T follicular helper cell (primary cell): Measurements from ENCODE around the gene PHLDA2.
"Not testable (repeated sequence)": the region's sequence is repeated elsewhere in the genome, so short reads cannot be mapped to it uniquely, and the experiment has no call there.

Source experiments
- DNase-seq: peaks from one replicate; pipeline ENCODE4 v3.0.0-alpha.2; 2020; ENCODE audit warnings: low read depth

PHLDA2 gene

GRCh38 chr11:2945031-2945756, 16.0 kb upstream of the PHLDA2 start:
- DNase-seq = no peak

GRCh38 chr11:2944530-2944929, 15.3 kb upstream of the PHLDA2 start:
- DNase-seq = no peak

DNA sequence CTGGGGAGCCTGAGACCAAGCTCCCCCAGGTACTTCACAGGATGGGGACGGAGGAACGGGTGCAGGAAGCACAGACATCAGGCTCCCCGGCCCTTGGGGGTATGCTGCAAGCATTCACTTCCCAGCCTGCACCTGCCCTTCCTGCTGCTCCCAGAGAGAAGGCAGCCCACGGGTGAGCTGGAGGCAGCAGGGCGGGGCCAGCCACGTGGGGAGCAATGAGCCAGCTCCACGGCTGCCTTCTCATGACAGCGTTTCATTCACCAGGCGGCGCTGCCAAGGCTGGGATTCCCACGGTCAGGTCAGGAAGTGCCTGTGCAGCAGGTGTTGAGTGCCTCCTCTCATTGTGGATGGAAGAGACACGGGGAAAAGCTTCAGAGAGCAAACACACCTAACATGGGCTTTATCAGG, 14.5 kb upstream of the PHLDA2 start:
- DNase-seq = no peak

GRCh38 chr11:2942872-2943710, 13.9 kb upstream of the PHLDA2 start:
- DNase-seq = no peak

DNA sequence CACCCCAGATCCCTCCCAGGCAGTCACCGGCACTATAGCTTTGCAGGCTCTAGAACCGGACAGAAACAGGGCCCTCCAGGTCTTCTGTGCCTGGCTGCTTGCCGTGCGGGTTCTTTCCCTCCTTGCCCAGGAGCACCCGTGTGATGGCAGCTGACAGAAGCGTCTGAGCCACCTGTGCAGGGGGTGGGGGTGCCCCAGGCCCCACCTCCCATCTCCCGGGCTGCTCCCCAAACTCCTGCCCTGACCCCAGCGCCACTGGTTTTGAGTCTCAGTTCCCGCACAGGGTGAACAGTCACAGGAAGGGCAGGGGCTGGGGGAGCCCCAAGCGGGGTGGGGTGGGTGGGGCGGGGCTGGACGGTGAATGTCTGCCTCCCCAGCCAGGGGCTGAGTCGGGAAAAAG, 13.2 kb upstream of the PHLDA2 start:
- no peak for DNase-seq

DNA sequence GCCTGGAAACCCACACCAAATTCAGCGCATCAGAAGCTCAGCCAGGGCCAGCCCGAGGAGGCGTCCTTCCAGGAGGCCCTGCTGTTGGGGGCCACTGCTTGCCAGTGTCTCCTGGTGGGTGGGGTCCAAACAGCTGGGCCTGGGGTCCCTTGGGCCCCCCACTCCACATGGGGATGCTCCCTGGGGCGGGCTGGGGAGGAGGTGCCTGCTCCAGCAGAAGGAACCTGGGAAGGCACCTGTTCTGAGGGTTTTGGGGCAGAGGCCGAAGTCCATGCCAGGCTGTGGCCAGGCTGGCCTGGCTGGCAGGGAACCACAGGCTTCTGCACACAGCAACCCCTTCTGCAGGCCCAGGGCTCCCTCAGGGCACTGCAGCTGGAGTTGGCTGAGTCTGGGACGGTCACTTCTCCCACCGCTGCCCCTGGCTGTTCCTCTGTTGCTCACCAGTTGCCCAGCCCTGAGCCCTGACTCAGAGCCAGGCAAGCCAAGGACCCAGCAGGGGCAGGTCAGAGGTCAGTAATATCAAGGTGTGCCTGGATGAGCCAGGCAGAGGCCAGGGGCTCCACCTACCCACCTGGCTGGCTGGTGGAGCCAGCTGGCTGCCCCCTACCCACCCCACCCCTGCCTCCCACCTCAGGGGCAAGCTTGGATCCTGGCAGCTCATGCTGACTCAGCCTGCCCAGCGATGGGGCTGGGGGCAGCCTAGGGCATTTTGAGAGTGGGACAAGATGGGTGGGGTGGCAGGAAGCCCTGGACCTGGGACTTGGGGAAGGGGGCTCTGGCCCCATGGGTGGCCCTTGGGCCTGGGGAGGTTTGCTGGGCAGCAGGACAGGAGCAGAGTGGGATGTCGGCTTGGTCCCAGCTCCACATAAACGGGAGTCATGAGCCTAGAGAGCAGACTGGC, 12.0 kb upstream of the PHLDA2 start:
- DNase-seq = no peak

- no peak for DNase-seq
Measured at GRCh38 chr11:2940147-2940920, 11.1 kb upstream of the PHLDA2 start.

DNA sequence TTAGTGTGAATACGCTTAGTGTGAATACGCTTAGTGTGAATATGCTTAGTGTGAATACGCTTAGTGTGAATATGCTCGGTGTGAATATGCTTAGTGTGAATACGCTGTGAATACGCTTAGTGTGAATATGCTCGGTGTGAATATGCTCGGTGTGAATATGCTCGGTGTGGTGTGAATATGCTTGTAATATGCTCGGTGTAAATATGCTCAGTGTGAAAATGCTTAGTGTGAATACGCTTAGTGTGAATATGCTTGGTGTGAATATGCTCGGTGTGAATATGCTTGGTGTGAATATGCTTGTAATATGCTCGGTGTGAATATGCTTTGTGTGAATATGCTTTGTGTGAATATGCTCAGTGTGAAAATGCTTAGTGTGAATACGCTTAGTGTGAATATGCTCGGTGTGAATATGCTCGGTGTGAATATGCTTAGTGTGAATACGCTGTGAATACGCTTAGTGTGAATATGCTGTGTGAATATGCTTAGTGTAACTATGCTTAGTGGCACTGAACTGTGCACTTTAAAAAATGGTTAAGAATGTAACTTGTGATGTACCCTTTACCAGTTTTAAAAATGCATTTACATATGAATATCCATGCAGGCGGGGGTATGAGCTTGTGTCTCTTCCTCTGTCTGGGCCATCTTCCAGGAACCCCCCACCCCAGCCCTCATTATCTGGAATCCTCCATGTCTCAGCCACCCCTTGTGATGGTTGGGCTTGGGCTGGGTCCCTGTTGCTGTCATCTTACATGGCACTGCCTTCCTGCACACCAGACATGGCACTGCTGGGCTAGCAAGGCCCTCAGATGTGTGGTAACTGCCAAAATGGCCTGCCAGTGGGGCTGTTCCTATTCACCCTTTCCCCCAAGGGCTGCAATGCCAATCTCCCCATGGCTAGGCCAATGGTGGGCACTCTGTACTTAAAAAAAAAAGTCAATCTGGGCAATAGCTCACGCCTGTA, 9.5 kb upstream of the PHLDA2 start:
- DNase-seq = not testable (repeated sequence)

DNA sequence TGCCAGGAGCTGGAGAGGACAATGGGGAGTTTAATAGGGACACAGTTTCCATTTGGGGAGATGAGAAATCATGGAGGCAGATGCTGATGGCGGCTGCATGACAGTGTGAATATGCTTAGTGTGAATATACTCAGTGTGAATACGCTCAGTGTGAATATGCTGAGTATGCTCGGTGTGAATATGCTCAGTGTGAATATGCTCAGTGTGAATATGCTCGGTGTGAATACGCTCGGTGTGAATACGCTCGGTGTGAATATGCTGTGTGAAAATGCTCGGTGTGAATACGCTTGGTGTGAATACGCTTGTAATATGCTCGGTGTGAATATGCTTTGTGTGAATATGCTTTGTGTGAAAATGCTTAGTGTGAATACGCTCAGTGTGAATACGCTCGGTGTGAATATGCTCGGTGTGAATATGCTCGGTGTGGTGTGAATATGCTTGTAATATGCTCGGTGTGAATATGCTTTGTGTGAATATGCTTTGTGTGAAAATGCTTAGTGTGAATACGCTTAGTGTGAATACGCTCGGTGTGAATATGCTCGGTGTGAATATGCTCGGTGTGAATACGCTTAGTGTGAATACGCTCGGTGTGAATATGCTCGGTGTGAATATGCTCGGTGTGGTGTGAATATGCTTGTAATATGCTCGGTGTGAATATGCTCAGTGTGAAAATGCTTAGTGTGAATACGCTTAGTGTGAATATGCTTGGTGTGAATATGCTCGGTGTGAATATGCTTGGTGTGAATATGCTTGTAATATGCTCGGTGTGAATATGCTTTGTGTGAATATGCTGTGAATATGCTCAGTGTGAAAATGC, 8.6 kb upstream of the PHLDA2 start:
- not testable (repeated sequence) for DNase-seq

- DNase-seq = no peak
Measured at GRCh38 chr11:2934611-2935239, 5.5 kb upstream of the PHLDA2 start.

GRCh38 chr11:2934021-2934550, 4.9 kb upstream of the PHLDA2 start:
- no peak for DNase-seq

DNA sequence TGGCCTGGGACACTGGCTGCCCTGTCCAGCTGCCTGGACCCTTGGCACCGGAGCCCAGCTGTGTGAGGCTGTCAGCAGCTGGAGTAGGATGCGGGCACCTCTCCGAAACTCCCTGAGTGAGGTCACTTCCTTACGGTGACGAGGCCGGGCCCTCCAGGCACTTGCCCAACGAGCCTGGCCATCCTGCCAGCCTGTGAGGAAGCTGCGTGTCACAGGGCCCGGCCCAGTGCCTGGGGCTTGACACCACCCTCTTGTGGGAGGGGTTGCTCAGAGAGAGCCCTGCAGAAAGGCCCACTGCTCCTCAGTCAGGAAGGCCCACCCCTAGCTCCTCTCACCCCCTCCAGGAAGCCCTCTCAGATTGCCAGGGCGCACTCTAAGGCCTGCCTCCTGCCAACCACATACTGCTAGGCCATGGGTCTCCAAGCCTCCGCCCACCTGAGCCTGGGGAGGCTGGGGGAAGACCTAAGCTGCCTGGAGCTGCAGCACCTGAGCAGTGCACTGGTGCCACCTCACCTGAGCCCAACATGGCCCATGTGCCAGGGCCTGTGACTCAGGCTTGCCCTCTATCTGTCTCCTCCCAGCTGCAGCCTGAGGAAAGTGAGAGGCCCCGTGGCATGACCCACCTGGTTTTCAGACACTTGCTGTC, 4.3 kb upstream of the PHLDA2 start:
- DNase-seq = no peak

DNA sequence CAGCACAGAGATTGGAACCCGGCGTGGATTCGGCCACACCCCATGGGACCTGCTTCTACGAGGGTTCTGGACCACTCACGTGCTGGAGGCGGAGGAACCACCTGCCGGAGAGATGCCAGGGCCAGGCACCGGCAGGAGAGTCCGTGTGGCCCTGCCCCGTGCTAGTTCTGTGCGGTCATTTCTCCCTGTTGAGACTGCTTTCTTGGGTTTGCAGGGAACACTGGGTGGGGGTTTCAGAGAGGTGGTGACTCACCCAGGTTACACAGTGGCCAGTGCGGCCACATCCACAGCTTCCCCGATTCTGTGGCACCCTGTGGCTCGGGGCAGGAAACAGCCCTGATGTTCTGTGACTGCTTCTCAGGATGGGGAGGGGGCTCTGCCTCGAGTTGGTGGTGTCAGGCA, 3.6 kb upstream of the PHLDA2 start:
- DNase-seq = no peak

GRCh38 chr11:2931771-2932738, 2.8 kb upstream of the PHLDA2 start:
- no peak for DNase-seq

DNA sequence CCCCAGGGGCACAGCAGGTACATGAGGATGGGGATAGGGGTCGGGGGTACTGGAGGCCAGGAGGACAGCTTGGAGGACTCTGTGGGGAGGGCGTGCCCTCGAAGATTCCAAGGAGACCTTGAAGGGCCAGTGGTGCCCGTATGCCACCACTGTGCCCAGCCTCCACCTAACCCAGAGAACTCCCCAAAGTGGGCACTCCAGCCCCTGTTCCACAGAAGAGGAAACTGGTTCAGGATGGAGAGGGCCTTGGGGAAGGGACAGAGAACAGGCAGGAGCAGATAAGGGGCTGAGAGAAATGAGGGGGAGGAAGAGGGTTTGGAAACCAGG, 2.2 kb upstream of the PHLDA2 start:
- DNase-seq = no peak

DNA sequence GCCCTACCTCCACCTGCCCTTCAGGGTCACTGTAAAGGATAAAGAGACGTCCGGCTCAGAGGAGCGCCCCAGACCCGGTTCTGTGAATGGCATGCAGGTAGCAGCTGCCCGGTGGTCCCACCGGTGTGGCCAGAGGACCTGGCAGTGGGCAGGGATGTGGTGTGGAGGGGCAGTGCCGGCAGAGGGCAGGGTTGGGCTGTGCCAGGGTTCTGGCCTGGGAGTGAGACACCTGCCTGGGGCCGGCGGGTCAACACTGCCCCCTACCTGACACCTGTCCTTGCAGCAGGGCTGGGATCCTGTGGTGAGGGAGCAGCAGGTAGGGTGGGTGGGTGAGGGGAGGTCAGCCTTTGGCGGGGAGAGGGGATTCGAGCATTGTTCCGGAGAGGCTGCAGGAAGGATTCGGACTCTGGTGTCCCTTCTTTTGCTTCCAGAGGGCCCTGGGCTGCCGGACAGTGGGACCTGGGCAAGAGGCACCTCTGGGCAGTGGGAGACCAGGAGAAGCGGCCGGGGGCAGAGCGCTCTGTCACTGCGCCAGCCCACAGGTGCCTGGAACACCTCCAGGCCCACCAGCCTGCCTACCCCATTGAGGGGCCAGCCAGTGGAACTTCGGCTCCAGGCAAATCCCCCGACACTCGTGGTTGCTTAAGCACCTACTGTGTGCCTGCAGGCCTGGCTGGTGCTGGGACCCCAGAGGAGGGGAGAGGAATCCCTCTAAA, 1.6 kb upstream of the PHLDA2 start:
- DNase-seq = no peak
